ENCODE measurements around the gene CAMTA1. TPM values are rescaled to one million over a fixed set of nuclear protein-coding genes. Genes with fewer than 3 reads are reported as not detected.

CAMTA1 gene
- total RNA-seq, 1 donor from 2014 or later = 63.8 TPM

DNA sequence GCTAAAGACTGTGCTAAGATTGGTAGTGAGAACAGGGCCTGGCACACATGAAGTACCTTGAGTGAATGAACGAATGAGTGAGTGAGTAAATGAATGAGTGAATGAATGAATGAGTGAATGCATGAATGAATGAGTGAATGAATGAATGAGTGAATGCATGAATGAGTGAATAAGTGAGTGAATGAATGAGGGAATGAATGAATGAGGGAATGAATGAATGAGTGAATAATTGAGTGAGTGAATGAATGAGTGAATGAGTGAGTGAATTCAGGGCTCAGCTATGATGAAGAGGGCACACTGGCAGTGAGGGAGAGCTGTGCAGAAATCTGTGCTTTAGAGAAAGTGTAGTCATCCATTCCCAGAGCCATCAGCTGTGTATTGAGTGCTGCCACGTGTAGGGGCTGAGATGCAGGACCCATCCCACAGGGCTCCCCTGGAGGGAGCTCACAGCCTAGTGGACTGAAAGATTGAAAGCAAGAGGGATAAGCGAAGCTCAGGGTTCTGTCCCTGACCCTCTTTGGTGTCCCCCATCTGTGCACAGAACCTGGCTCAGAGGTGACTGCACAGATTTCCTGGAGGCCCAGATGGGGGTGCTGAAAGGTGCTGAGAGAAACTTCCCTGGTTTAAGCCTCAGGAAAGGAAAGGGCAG lies 767.9 kb downstream of the CAMTA1 start:
- no peak overlapping the region for H3K27ac Mint-ChIP-seq (ENCODE audit: unreplicated experiment)
- peak; percentile 25 for DNase-seq (ENCODE audit: low spot score)
- TF ChIP-seq, protein P1, sequence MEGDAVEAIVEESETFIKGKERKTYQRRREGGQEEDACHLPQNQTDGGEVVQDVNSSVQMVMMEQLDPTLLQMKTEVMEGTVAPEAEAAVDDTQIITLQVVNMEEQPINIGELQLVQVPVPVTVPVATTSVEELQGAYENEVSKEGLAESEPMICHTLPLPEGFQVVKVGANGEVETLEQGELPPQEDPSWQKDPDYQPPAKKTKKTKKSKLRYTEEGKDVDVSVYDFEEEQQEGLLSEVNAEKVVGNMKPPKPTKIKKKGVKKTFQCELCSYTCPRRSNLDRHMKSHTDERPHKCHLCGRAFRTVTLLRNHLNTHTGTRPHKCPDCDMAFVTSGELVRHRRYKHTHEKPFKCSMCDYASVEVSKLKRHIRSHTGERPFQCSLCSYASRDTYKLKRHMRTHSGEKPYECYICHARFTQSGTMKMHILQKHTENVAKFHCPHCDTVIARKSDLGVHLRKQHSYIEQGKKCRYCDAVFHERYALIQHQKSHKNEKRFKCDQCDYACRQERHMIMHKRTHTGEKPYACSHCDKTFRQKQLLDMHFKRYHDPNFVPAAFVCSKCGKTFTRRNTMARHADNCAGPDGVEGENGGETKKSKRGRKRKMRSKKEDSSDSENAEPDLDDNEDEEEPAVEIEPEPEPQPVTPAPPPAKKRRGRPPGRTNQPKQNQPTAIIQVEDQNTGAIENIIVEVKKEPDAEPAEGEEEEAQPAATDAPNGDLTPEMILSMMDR (IDR thresholded peaks at IDR 0.05) = peak; percentile 9
- no peak overlapping the region for H3K4me3 Mint-ChIP-seq (ENCODE audit: unreplicated experiment)
- H3K27me3 Mint-ChIP-seq (ENCODE audit: low read depth) = peaks cover 3% of the 10 kb centered on the region
- H3K36me3 Mint-ChIP-seq (ENCODE audit: low read depth) = peaks cover 1% of the 10 kb centered on the region
- H3K9me3 Mint-ChIP-seq (ENCODE audit: low read depth) = peaks cover 6% of the 10 kb centered on the region
- H3K4me1 Mint-ChIP-seq (ENCODE audit: low read depth) = peaks cover 45% of the 10 kb centered on the region

DNA sequence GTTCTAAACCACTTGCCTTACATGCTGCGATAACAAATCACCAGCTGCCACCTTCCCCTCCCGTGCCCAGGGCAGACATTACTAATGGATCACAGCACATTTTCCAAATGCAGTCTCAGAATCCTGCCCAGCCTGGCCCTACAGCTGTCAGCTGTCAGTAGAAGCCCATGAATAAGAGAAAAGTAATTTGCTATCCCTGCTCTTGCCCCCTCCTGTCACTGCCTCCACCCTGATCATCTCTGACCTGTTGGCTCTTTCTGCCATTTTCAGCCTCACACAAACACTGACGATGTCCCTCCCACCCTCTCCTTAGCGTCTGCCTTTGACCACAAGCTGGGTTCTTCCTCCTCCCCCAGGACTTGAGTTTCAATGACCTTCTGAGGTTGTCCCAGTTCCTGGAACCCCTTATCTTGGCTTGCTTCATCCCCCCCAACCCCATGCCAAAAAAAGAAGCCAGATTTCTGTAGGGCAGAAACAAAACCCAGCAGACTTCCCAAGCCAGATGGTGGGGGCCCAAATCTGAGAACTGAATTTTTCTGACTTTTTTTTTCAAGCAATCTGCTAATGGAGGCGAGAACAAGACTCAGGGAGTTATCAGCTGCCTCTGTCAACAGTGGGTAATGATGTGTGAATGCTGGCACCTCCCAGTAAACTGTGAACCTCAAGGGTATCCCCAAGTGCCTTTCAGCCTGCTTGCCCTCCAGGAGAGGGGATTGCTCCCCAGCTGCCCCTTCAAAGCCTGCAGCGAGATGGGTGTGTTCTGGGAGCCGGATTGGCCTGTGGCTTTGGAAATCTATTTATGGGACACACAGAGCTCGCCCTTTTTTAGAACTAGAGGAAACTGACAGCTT lies 769.4 kb downstream of the CAMTA1 start:
- peak; percentile 11 for DNase-seq (ENCODE audit: low spot score)
- TF ChIP-seq, protein P1 (IDR thresholded peaks at IDR 0.05) = no peak
- H3K27ac Mint-ChIP-seq (ENCODE audit: unreplicated experiment) = no peak overlapping the region
- peaks cover 6% of the 10 kb centered on the region for H3K9me3 Mint-ChIP-seq (ENCODE audit: low read depth)
- peaks cover 1% of the 10 kb centered on the region for H3K36me3 Mint-ChIP-seq (ENCODE audit: low read depth)
- H3K4me1 Mint-ChIP-seq (ENCODE audit: low read depth) = peaks cover 40% of the 10 kb centered on the region
- H3K4me3 Mint-ChIP-seq (ENCODE audit: unreplicated experiment) = no peak overlapping the region
- H3K27me3 Mint-ChIP-seq (ENCODE audit: low read depth) = peaks cover 3% of the 10 kb centered on the region

DNA sequence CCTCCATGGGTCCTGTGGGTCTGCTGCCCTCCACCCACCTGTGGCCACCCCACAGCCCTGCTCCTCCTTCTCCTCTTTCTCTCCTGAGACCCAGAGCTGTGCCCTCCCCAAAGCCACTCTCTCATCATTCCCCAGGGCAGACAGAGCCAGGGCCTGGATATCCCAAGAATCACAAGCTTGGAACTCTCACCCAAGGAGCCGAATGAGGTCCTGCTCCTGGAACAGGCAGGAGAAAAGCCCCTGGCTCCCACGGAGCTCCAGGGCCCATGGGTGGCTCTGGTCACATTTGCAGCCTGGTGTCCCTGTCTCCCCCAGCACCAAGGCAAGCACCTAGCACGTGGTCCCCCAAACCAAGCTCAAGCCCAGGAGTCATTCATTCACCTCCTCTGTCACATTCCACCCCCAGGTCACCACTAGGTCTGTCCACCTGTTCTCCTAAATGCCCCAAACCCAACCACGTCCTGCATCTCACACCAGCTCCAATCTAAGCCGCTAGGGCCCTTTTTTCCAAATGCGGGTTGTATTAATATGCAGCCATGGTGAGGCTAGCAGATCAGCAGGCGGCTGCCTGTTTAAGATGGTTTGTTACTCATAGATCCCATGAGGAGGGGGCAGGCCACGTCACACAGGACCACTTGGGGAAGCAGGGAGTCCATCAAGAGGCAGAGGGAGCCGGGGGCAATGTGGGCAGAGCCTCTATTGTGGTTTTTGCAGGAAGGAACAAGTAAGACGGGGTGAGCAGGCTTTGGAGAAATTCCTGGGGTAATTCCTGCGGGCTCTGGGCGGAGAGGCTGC lies 770.3 kb downstream of the CAMTA1 start:
- Mint-ChIP-seq H3K4me1 (ENCODE audit: low read depth) (peaks cover 32% of the 10 kb centered on the region), H3K4me3 (ENCODE audit: unreplicated experiment) (no peak overlapping the region), H3K27ac (ENCODE audit: unreplicated experiment) (no peak overlapping the region), H3K9me3 (ENCODE audit: low read depth) (peaks cover 6% of the 10 kb centered on the region), H3K27me3 (ENCODE audit: low read depth) (peaks cover 3% of the 10 kb centered on the region), H3K36me3 (ENCODE audit: low read depth) (peaks cover 1% of the 10 kb centered on the region)
- peak; percentile 68 for DNase-seq (ENCODE audit: low spot score)
- TF ChIP-seq, protein P1 (IDR thresholded peaks at IDR 0.05) = no peak

DNA sequence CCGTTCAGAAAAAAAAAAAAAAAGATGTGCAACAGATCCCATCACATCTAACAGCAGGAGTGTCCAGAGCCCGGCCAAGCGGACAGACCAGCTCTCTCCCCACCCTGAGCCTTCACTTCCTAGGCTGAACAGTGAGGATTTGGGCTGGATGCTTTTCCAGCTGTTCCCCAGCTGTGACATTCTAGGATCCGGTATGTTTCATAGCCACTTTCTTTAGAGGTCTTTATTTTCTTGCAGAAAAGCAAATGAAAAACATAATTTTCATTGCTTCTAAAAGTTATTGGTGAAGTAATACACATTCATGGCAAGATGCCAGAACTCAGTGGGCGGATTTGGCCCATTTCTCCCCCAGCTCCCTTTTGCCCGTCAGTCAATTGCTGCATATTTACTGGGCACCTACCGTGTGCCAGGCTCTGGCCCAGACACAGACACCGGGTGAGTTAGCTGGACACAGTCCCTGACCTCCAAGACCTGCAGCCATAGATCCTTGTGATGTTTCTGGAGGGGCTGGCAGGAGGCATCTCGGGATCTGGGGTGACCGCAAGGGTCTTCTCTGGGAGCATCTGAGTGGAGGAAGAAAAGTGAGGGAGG lies 772.1 kb downstream of the CAMTA1 start:
- Mint-ChIP-seq H3K27ac (ENCODE audit: unreplicated experiment) (no peak overlapping the region), H3K27me3 (ENCODE audit: low read depth) (peaks cover 3% of the 10 kb centered on the region), H3K4me3 (ENCODE audit: unreplicated experiment) (no peak overlapping the region), H3K4me1 (ENCODE audit: low read depth) (peaks cover 16% of the 10 kb centered on the region), H3K36me3 (ENCODE audit: low read depth) (peaks cover 1% of the 10 kb centered on the region), H3K9me3 (ENCODE audit: low read depth) (peaks cover 6% of the 10 kb centered on the region)
- TF ChIP-seq, protein P1 (IDR thresholded peaks at IDR 0.05) = no peak
- DNase-seq (ENCODE audit: low spot score) = peak; percentile 28
